ENCODE measurements around the gene ADGRD1. TPM values are rescaled to one million over a fixed set of nuclear protein-coding genes. Genes with fewer than 3 reads are reported as not detected.

Gene ADGRD1
- total and polyA plus RNA-seq, 2 of the 8 experiments (the other 6 are each of a cell fraction or from before 2014, with no cell fraction given): 0.36 to 0.48 TPM

DNA sequence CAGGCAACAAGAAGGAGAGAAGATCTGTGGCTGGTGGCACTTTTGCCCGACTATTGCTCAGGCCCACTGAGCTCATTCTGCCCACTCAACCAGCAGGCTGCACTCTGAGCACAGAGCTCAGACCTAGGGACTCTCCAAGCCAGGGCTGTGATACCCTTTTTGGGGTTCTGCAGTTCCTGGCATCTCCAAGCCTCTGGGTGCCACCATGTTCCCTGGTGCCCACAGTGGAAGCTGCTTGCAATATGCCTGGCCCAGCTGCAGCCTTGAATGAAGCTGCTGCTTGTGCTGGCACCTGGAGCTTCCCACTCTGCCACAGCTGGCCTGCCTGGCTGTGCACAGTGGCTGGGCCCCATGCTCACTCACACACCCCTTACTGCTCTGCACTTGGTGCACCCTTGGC is 236.1 kb downstream of the ADGRD1 start:
- no peaks in the 10 kb centered on the region for H3K36me3 ChIP-seq (ENCODE audit: control insufficient read depth in 2 of 4, insufficient read depth in 4 of 4, low read length in 3 of 4)
- no peak overlapping the region for H2AFZ ChIP-seq (ENCODE audit: low read length)
- CTCF ChIA-PET (ENCODE audit: partially characterized antibody): interaction anchor here (1.1 to 2.0 kb wide), 3 partner anchors 30 to 73 kb away, joined by 4 to 5 read pairs (median 5); no protein-coding TSS in a partner anchor
- no peak overlapping the region for H2BK5ac ChIP-seq (ENCODE audit: low read depth, low read length)
- no peak for FAIRE-seq
- no peak for TF ChIP-seq SIX5 (IDR thresholded peaks at IDR 0.05; ENCODE audit: low read depth, low read length)
- TF ChIP-seq NRF1 (IDR thresholded peaks at IDR 0.05; ENCODE audit: low read depth, low read length): no peak
- no peak overlapping the region for H2BK12ac ChIP-seq (ENCODE audit: low read depth, low read length)
- no peaks in the 10 kb centered on the region for H3K4me1 ChIP-seq (replicated peaks in 1 of 4; ENCODE audit: control insufficient read depth in 3 of 4, insufficient read depth in 4 of 4, low read length in 3 of 4)
- H3K79me2 ChIP-seq (ENCODE audit: control insufficient read depth in 1 of 2, insufficient read depth in 2 of 2, low read length in 2 of 2): no peaks in the 10 kb centered on the region
- H3K56ac ChIP-seq (replicated peaks; ENCODE audit: insufficient read length, low read depth, low read length): no peak overlapping the region
- H3K14ac ChIP-seq (ENCODE audit: insufficient read length): no peak overlapping the region
- H3K23ac ChIP-seq (ENCODE audit: insufficient read length): no peak overlapping the region
- no peaks in the 10 kb centered on the region for H4K20me1 ChIP-seq (replicated peaks in 1 of 2; ENCODE audit: control insufficient read depth in 1 of 2, insufficient read depth in 2 of 2, low read length in 2 of 2)
- H4K5ac ChIP-seq (ENCODE audit: insufficient read length, low read depth, low read length): no peak overlapping the region
- H3K27ac ChIP-seq (ENCODE audit: low read depth, low read length): no peak overlapping the region
- H2AK5ac ChIP-seq (ENCODE audit: low read depth, low read length): no peak overlapping the region
- H3K27me3 ChIP-seq (replicated peaks in 1 of 4; ENCODE audit: control insufficient read depth in 3 of 4, extremely low read depth in 1 of 4, insufficient read depth in 3 of 4, low read length in 3 of 4): no peaks in the 10 kb centered on the region
- H3K4ac ChIP-seq (replicated peaks; ENCODE audit: insufficient read length, low read depth, low read length): no peak overlapping the region
- no peak overlapping the region for H2BK15ac ChIP-seq (ENCODE audit: low read length)
- POLR2A ChIA-PET (ENCODE audit: partially characterized antibody): no interaction called here
- no peaks in the 10 kb centered on the region for H3K23me2 ChIP-seq (ENCODE audit: low read depth, low read length)
- no peak overlapping the region for H3K18ac ChIP-seq (ENCODE audit: extremely low read depth, low read length)
- H3K4me2 ChIP-seq (ENCODE audit: insufficient read depth in 1 of 2, low read depth in 2 of 2, low read length in 2 of 2): no peak overlapping the region
- H4K91ac ChIP-seq (replicated peaks; ENCODE audit: insufficient read length, low read length): no peak overlapping the region
- WGBS, 2 experiments (ENCODE audit: extremely low coverage in 1 of 2, insufficient coverage in 1 of 2, insufficient read length in 1 of 2, insufficient replicate concordance in 2 of 2, low coverage in 1 of 2, low lambda C conversion rate in 2 of 2, missing lambda C conversion rate in 1 of 2): 100% methylated on average over 1 of the region's 1 CpG; no CpG with 5 or more reads in 1 of the 2 experiments
- H4K8ac ChIP-seq (ENCODE audit: extremely low read depth, insufficient read depth, low read length): no peak overlapping the region
- H3K4me3 ChIP-seq (ENCODE audit: extremely low read depth in 1 of 4, insufficient read depth in 2 of 4, low read depth in 3 of 4, low read length in 4 of 4): no peak overlapping the region
- DNase-seq (ENCODE audit: low read depth in 1 of 2, low spot score in 2 of 2): no peak
- H3K9ac ChIP-seq (replicated peaks in 1 of 4; ENCODE audit: extremely low read depth in 1 of 4, low read depth in 3 of 4, low read length in 3 of 4): no peak overlapping the region
- no peak overlapping the region for H2BK20ac ChIP-seq (ENCODE audit: low read length)
- H2BK120ac ChIP-seq (replicated peaks; ENCODE audit: low read depth, low read length): no peak overlapping the region
- H3K79me1 ChIP-seq (ENCODE audit: low read depth, low read length): no peaks in the 10 kb centered on the region
- peaks cover 6 to 9% of the 10 kb centered on the region in 2 experiments; a peak in 3 of 4 replicates for H3K9me3 ChIP-seq (ENCODE audit: insufficient read depth in 2 of 2, low read depth in 1 of 2, low read length in 1 of 2)

Data from H1 (cell line).